K562 (cell line): ENCODE data around the gene ERLIN1. TPM values are rescaled to one million over a fixed set of nuclear protein-coding genes. Genes with fewer than 3 reads are reported as not detected.

ENCODE experiments used
- CBX5 ChIP-seq: IDR thresholded peaks from 2 replicates; pipeline ENCODE4 v1.6.1; 2014; ENCODE audit warnings: low read depth, borderline replicate concordance
- E2F6 ChIP-seq, 2 experiments: IDR thresholded peaks; 2 replicates each; pipeline ENCODE4 v1.6.1; 2011; ENCODE audit warnings: borderline replicate concordance in 1 of 2, control low read depth in 1 of 2, low read depth in 1 of 2, low read length in 1 of 2, mild to moderate bottlenecking in 1 of 2, mixed read lengths in 1 of 2, moderate library complexity in 1 of 2; ENCODE audit not compliant: insufficient read depth in 1 of 2, insufficient read length in 1 of 2, poor library complexity in 1 of 2, severe bottlenecking in 1 of 2; ENCODE audit errors: extremely low read depth in 1 of 2
- FOS ChIP-seq: IDR thresholded peaks from 3 replicates; pipeline ENCODE4 v1.6.1; 2011; ENCODE audit not compliant: insufficient read length; ENCODE audit errors: extremely low read depth
- HNRNPL ChIP-seq: fragments of 200-400 bp; formaldehyde crosslinking; IDR thresholded peaks from 2 replicates; pipeline ENCODE4 v1.6.1; 2017; ENCODE audit warnings: low read depth, mild to moderate bottlenecking, low read length
- KDM1A ChIP-seq, 2 experiments: fragments of 450-650 bp; IDR thresholded peaks; 2 replicates each; pipeline ENCODE4 v1.6.1; 2016; ENCODE audit warnings: mild to moderate bottlenecking in 2 of 2
- NELFE ChIP-seq: IDR thresholded peaks from 2 replicates; pipeline ENCODE4 v1.6.1; 2011; ENCODE audit warnings: mild to moderate bottlenecking; ENCODE audit not compliant: insufficient read depth, insufficient read length
- NFATC3 ChIP-seq: fragments of 450-650 bp; IDR thresholded peaks from 2 replicates; pipeline ENCODE4 v1.6.1; 2017; ENCODE audit warnings: mild to moderate bottlenecking
- NR0B1 ChIP-seq: fragments of 450-650 bp; IDR thresholded peaks from one replicate; pipeline ENCODE4 v1.6.1; 2018; ENCODE audit warnings: mild to moderate bottlenecking, moderate library complexity; ENCODE audit not compliant: partially characterized antibody
- PHF21A ChIP-seq: fragments of 450-650 bp; IDR thresholded peaks from 2 replicates; pipeline ENCODE4 v1.6.1; 2017; ENCODE audit warnings: low read depth, borderline replicate concordance
- PPARD ChIP-seq: fragments of 250-450 bp; sonication (Bioruptor Pico); IDR thresholded peaks from 2 replicates; pipeline ENCODE4 v1.8.0; 2022; ENCODE audit warnings: inconsistent platforms, mild to moderate bottlenecking, moderate library complexity
- SOX6 ChIP-seq: fragments of 450-650 bp; IDR thresholded peaks from 2 replicates; pipeline ENCODE4 v1.6.1; 2014; ENCODE audit warnings: mild to moderate bottlenecking
- SP2 ChIP-seq: IDR thresholded peaks from 2 replicates; pipeline ENCODE4 v1.6.1; 2011; ENCODE audit warnings: mild to moderate bottlenecking, low read depth, low read length, moderate library complexity; ENCODE audit not compliant: poor library complexity, severe bottlenecking; ENCODE audit errors: extremely low read depth
- SREBF1 ChIP-seq: fragments of 150-350 bp; IDR thresholded peaks from 2 replicates; pipeline ENCODE4 v1.6.1; 2014; ENCODE audit warnings: antibody characterized with exemption, low read depth, low read length, borderline replicate concordance
- TFAP4 ChIP-seq: sonication (generic); formaldehyde crosslinking; IDR thresholded peaks from 2 replicates; pipeline ENCODE4 v1.8.0; 2022; ENCODE audit warnings: missing genetic modification reagents, mild to moderate bottlenecking, moderate library complexity, borderline replicate concordance
- ZBTB11 ChIP-seq, 3 experiments: fragments of 200-800 bp in 1 of 3; fragments of 250-450 bp in 1 of 3; fragments of 450-650 bp in 1 of 3; sonication (Bioruptor Pico) in 1 of 3; sonication (Bioruptor generic) in 1 of 3; formaldehyde crosslinking in 1 of 3; IDR thresholded peaks; 2 replicates each; pipeline versions ENCODE4 v1.6.1 to v1.8.0; 2016 to 2022; ENCODE audit warnings: mild to moderate bottlenecking in 2 of 3, missing genetic modification characterization in 2 of 3, missing compliant biosample characterization in 1 of 3, moderate library complexity in 1 of 3
- ZKSCAN3 ChIP-seq: fragments of 250-450 bp; sonication (Bioruptor Pico); IDR thresholded peaks from 2 replicates; pipeline ENCODE4 v1.4.0; 2020
- ZNF445 ChIP-seq: fragments of 250-450 bp; sonication (Bioruptor Pico); IDR thresholded peaks from 2 replicates; pipeline ENCODE4 v1.4.0; 2020; ENCODE audit warnings: low read depth, mild to moderate bottlenecking, moderate library complexity
- ZNF584 ChIP-seq: fragments of 200-800 bp; sonication (Bioruptor generic); IDR thresholded peaks from 2 replicates; pipeline ENCODE4 v1.6.1; 2016; ENCODE audit warnings: low read depth, mild to moderate bottlenecking, missing genetic modification characterization, missing compliant biosample characterization
- ZNF695 ChIP-seq: fragments of 450-650 bp; formaldehyde crosslinking; IDR thresholded peaks from 2 replicates; pipeline ENCODE4 v1.4.0; 2020; ENCODE audit warnings: mild to moderate bottlenecking, moderate library complexity
- polyA plus RNA-seq, 8 experiments: library from polyadenylated mRNA; depleted of rRNA in 4 of 8; stranded (reverse) in 5 of 8; unstranded in 3 of 8; fragments of >200 nt; fragmentation: Nextera tagmentation in 2 of 8; fragmentation: Illumina TruSeq in 1 of 8; extraction: Ambion mirVana in 2 of 8; extraction: Trizol in 1 of 8; gene quantifications; 2 replicates each; pipeline versions ENCODE4 v1.2.1 to v1.2.3, GENCODE V29; 2011 to 2014; ENCODE audit warnings: inconsistent platforms in 1 of 8, missing spikeins in 1 of 8
- total RNA-seq, 7 experiments: library from RNA; depleted of rRNA in 6 of 7; stranded (reverse); fragments of >200 nt in 6 of 7; fragmentation: Illumina TruSeq in 2 of 7; extraction: Trizol in 2 of 7; gene quantifications; 2 replicates each; pipeline versions ENCODE4 v1.2.1 to v1.2.3, GENCODE V29; 2011 to 2021; ENCODE audit warnings: low replicate concordance in 1 of 7

ERLIN1 gene
- total and polyA plus RNA-seq, 9 of the 15 experiments (the other 6 are each of a cell fraction or from before 2014, with no cell fraction given): 9.8 to 26.8 (median 15.5) TPM

DNA sequence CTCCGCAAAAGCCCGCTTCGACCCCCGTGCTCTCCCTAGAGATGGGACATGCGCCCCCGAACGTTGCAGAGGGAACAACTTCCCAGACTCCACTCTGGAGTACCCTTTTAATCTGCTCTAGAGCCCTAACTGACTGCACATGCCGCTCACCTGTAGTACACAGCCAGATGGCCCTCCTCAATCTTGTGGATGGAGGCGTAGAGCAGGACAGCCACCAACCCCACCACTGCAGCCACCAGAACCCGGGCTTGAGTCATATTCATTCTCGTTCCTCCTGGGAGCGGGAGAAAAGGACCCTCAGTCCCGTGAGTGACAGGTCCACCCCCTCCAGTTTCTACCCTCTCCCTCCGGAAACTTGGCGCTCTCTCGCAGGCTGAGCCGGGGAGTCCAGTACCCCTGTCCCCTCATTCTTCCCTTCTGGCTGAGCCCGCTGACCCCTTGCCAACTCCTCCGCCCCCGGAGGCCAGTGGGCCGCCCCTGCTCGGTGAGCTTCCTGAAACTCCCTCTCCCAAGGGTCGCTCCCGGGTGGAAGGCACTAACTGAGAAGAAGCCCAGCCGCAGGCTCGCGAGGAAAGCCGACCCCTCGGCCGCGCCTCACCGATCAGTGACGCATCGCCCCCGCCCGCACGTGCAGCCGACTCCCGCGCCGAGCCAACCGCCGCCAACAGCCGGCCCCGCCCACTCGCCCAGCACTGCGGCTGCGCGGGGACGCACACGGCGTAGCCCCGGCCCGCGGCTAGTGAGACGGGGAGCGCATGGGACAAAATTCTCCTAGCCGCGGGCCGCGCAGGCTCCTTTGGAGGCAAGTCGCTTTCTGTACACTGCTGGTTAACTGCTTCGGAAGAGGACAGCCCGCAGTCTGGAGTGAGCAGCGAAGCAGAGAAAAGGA is at the start of gene ERLIN1 (continued):
- no peak for TF ChIP-seq ZKSCAN3 (CRISPR knock-in tag)
- TF ChIP-seq ZNF445 (CRISPR knock-in tag): no peak
- no peak for TF ChIP-seq ZNF695
- 0 out of 2 replicates have a peak, but pooled peaks have one; percentile 51 for TF ChIP-seq TFAP4
- no peak for TF ChIP-seq NR0B1
- TF ChIP-seq KDM1A (IDR thresholded peaks at IDR 0.05): no peak
- no peak for TF ChIP-seq ZBTB11 (CRISPR knock-in tag; IDR thresholded peaks at IDR 0.05)
- no peak for TF ChIP-seq ZNF584
- no peak for TF ChIP-seq SREBF1
- TF ChIP-seq HNRNPL: no peak
- TF ChIP-seq NFATC3: no peak
- TF ChIP-seq NELFE: no peak
- TF ChIP-seq PHF21A: no peak
- peak; percentile 95 to 99 for TF ChIP-seq E2F6 (IDR thresholded peaks at IDR 0.05; ENCODE audit: borderline replicate concordance in 1 of 2, extremely low read depth in 1 of 2, insufficient read depth in 1 of 2, insufficient read length in 1 of 2, low read depth in 1 of 2, low read length in 1 of 2, poor library complexity in 1 of 2, severe bottlenecking in 1 of 2)
- TF ChIP-seq SP2: no peak
- no peak for TF ChIP-seq CBX5
- TF ChIP-seq FOS: no peak
- TF ChIP-seq SOX6: peak; percentile 55; the same call in 1 of the 2 replicates
- TF ChIP-seq PPARD (CRISPR knock-in tag): no peak
